ENCODE data around the gene PTPRN2. TPM values are rescaled to one million over a fixed set of nuclear protein-coding genes. Genes with fewer than 3 reads are reported as not detected.

PTPRN2 gene
- total RNA-seq, 1 experiment from 2014 or later = 1.1 TPM

DNA sequence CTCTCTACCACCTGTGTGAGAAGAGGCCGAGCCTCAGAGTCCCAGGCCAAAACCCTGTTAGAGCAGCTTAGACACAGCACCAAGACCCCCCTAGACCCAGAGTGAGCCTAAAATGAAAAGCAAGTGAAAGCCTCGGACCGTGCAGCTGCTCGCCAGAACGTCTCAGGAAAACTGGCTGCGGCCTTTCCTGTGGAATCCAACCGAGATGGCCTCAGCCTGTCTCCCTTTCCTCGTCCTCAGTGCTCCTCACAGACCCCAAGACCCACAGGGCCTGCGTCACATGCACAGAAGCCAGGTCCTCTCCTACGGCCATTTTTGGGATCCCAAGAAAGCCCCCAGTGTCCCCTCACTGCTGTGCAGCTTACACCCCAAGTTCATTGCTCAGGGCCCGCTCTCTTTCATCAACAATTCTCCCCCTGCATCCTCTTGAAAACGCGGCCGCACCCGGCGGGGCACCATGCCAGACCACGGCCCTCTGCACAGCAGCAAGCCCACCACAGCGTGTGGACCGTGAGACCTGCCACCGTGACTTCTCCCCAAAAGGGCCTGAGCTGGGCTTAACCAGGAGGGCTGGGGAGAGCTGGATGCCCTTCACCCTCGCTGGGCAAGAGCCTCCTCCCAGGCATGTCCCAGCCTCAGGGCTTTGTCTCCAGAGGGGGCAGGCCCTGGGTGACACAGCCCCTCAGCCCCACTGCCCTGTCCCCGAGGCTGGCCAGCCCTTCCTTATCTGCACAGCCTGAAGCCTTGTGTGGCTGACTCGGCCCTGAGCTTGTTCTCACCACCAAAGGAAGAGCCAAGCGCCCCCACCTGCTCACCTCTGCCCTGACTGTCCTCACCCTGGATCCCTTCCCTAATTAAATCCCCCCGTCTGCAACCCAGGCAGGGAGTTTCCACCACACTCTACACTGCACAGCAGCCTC, 142.9 kb downstream of the PTPRN2 start:
- TF ChIP-seq REST (IDR thresholded peaks at IDR 0.05; ENCODE audit: insufficient read depth in 1 of 2, low read depth in 2 of 2, low read length in 1 of 2) = no peak
- TF ChIP-seq TCF7L2 (IDR thresholded peaks at IDR 0.05; ENCODE audit: low read depth, low read length) = no peak
- TF ChIP-seq CTCF (IDR thresholded peaks at IDR 0.05) = no peak
- no peak for TF ChIP-seq POLR2AphosphoS5 (IDR thresholded peaks at IDR 0.05; ENCODE audit: low read depth, low read length)
- no peak for TF ChIP-seq SIN3A (IDR thresholded peaks at IDR 0.05; ENCODE audit: borderline replicate concordance, insufficient read depth, low read depth, low read length)
- in situ Hi-C loops (cut with HindIII; ENCODE audit: low pct_unique_long_range_greater_than_20kb, low sequenced_read_pairs) (no loop called here), intact Hi-C loops (cut with micrococcal nuclease; ENCODE audit: unreplicated experiment) (no loop called here)
- ChIA-PET POLR2A (no interaction called here), CTCF (no interaction called here)
- DNase-seq (ENCODE audit: low read depth, low spot score) (no peak), ATAC-seq (peak; percentile 57)
- no TSS peak for BruUV-seq (replicated peaks)
- Histone ChIP-seq H3K27ac (ENCODE audit: low read length) (no peak overlapping the region), H3K4me1 (ENCODE audit: control insufficient read depth, insufficient read depth, low read length) (no peaks in the 10 kb centered on the region), H3K27me3 (ENCODE audit: control insufficient read depth, insufficient read depth, low read length) (no peaks in the 10 kb centered on the region), H3K9me3 (ENCODE audit: control insufficient read depth, insufficient read depth, low read depth, low read length) (no peaks in the 10 kb centered on the region), H3K36me3 (ENCODE audit: control insufficient read depth, insufficient read depth, low read length) (no peaks in the 10 kb centered on the region), H3K4me3 (ENCODE audit: low read depth in 2 of 2, low read length in 2 of 2) (no peak overlapping the region)

DNA sequence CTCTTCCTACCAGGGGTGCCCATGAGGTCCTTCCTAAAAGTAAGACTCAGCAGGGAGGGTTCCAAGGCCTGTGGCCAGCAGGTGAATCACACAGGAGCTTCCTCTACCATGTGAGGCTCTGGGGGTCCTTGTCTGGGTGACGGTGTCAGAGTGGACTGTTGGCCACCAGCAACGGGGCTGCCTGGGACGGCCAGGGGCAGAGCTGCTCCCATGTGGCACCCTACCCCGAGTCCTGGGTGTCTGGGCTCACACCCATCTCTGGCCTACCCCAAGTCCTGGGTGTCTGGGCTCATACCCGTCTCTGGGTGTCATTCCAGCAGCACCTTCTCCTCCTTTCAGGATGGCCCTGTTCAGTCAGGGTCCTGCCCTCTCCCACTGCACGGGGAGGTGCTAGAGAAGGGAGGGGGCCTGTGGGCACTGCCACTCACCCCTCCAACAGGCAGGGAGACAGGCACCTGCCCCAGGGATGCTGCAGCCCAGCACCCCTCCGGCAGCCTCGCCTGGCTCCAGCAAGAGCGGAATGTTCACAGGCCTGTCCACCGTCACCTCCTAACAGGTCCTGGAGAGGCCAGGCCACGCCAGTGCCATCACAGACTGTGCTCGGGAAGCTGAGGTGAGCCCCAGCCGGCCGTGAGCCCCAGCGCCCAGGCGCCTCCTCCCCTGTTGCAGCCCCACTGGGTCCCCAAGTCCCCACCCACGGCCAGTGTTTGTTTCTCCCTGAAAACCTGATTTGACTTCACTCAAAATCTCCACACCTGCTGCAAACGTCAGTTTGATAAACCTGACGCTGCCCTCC, 143.7 kb downstream of the PTPRN2 start:
- Histone ChIP-seq H3K4me3 (ENCODE audit: low read depth in 2 of 2, low read length in 2 of 2) (no peak overlapping the region), H3K36me3 (ENCODE audit: control insufficient read depth, insufficient read depth, low read length) (no peaks in the 10 kb centered on the region), H3K27me3 (ENCODE audit: control insufficient read depth, insufficient read depth, low read length) (no peaks in the 10 kb centered on the region), H3K27ac (ENCODE audit: low read length) (no peak overlapping the region), H3K4me1 (ENCODE audit: control insufficient read depth, insufficient read depth, low read length) (no peaks in the 10 kb centered on the region), H3K9me3 (ENCODE audit: control insufficient read depth, insufficient read depth, low read depth, low read length) (no peaks in the 10 kb centered on the region)
- no TSS peak for BruUV-seq (replicated peaks)
- TF ChIP-seq SIN3A (IDR thresholded peaks at IDR 0.05; ENCODE audit: borderline replicate concordance, insufficient read depth, low read depth, low read length) (no peak), REST (IDR thresholded peaks at IDR 0.05; ENCODE audit: insufficient read depth in 1 of 2, low read depth in 2 of 2, low read length in 1 of 2) (no peak), CTCF (IDR thresholded peaks at IDR 0.05) (no peak), TCF7L2 (IDR thresholded peaks at IDR 0.05; ENCODE audit: low read depth, low read length) (no peak), POLR2AphosphoS5 (IDR thresholded peaks at IDR 0.05; ENCODE audit: low read depth, low read length) (no peak)
- ChIA-PET CTCF (no interaction called here), POLR2A (no interaction called here)
- ATAC-seq (no peak), DNase-seq (ENCODE audit: low read depth, low spot score) (no peak)
- in situ Hi-C loops (cut with HindIII; ENCODE audit: low pct_unique_long_range_greater_than_20kb, low sequenced_read_pairs) (no loop called here), intact Hi-C loops (cut with micrococcal nuclease; ENCODE audit: unreplicated experiment) (no loop called here)
